Neuronal stem cell (in vitro differentiated cells): ENCODE measurements around the gene CIART.
"Not testable (repeated sequence)": the region's sequence is repeated elsewhere in the genome, so short reads cannot be mapped to it uniquely, and the experiment has no call there.

Source experiments
- DNase-seq: peaks from one replicate; pipeline ENCODE4 v3.0.0-alpha.2; 2013; ENCODE audit warnings: low spot score
- H2AFZ ChIP-seq: one replicate; pipeline ENCODE4 v1.6.1; 2013; ENCODE audit warnings: mild to moderate bottlenecking, low read length, inconsistent platforms
- H2AK5ac ChIP-seq: 2 replicates; pipeline ENCODE4 v1.6.1; 2013; ENCODE audit warnings: low read depth, mild to moderate bottlenecking, inconsistent platforms, low read length, moderate library complexity, mixed read lengths
- H2BK120ac ChIP-seq: 2 replicates; pipeline ENCODE4 v1.6.1; 2013; ENCODE audit warnings: low read depth, mild to moderate bottlenecking, inconsistent platforms, low read length, moderate library complexity, mixed read lengths
- H2BK12ac ChIP-seq: one replicate; pipeline ENCODE4 v1.6.1; 2013; ENCODE audit warnings: low read length, inconsistent platforms
- H2BK15ac ChIP-seq: 2 replicates; pipeline ENCODE4 v1.6.1; 2013; ENCODE audit warnings: mild to moderate bottlenecking, low read length, inconsistent platforms, mixed read lengths
- H2BK5ac ChIP-seq: one replicate; pipeline ENCODE4 v1.6.1; 2013; ENCODE audit warnings: inconsistent platforms, mild to moderate bottlenecking, low read length, moderate library complexity
- H3K14ac ChIP-seq: one replicate; pipeline ENCODE4 v1.6.1; 2013; ENCODE audit warnings: low read length, inconsistent platforms
- H3K18ac ChIP-seq: 2 replicates; pipeline ENCODE4 v1.6.1; 2013; ENCODE audit warnings: low read length, inconsistent platforms
- H3K23ac ChIP-seq: 2 replicates; pipeline ENCODE4 v1.6.1; 2013; ENCODE audit warnings: low read depth, mild to moderate bottlenecking, mixed read lengths, low read length, inconsistent platforms; ENCODE audit not compliant: poor library complexity
- H3K27ac ChIP-seq: replicated peaks from 3 replicates; pipeline ENCODE4 v1.5.1; 2013; ENCODE audit warnings: low read length, inconsistent platforms
- H3K27me3 ChIP-seq, 3 experiments: 2 replicates each; pipeline ENCODE4 v1.6.1; 2013; ENCODE audit warnings: low read length in 3 of 3, mild to moderate bottlenecking in 2 of 3, inconsistent platforms in 1 of 3, low read depth in 1 of 3, mixed read lengths in 1 of 3, moderate library complexity in 1 of 3; ENCODE audit not compliant: control insufficient read depth in 3 of 3, insufficient read depth in 3 of 3
- H3K36me3 ChIP-seq, 2 donors: replicated peaks in 1 of 2; 2 replicates each; pipeline ENCODE4 v1.6.1; 2013; ENCODE audit warnings: low read length in 2 of 2; ENCODE audit not compliant: control insufficient read depth in 2 of 2, insufficient read depth in 2 of 2
- H3K4ac ChIP-seq: 2 replicates; pipeline ENCODE4 v1.6.1; 2013; ENCODE audit warnings: inconsistent platforms, mild to moderate bottlenecking, low read length, moderate library complexity
- H3K4me1 ChIP-seq, 2 donors: 1 replicate in 1 of 2; 2 replicates in 1 of 2; pipeline ENCODE4 v1.6.1; 2013; ENCODE audit warnings: low read length in 2 of 2, low read depth in 1 of 2; ENCODE audit not compliant: control insufficient read depth in 2 of 2, insufficient read depth in 1 of 2
- H3K4me2 ChIP-seq: one replicate; pipeline ENCODE4 v1.6.1; 2013; ENCODE audit warnings: mild to moderate bottlenecking, low read length, inconsistent platforms; ENCODE audit not compliant: insufficient read depth, poor library complexity, severe bottlenecking
- H3K4me3 ChIP-seq, 2 donors: 2 replicates each; pipeline ENCODE4 v1.5.1; 2013; ENCODE audit warnings: low read length in 2 of 2, mild to moderate bottlenecking in 2 of 2, inconsistent platforms in 1 of 2, moderate library complexity in 1 of 2
- H3K79me1 ChIP-seq: one replicate; pipeline ENCODE4 v1.6.1; 2013; ENCODE audit warnings: low read depth, mild to moderate bottlenecking, inconsistent platforms, low read length, moderate library complexity
- H3K9ac ChIP-seq: one replicate; pipeline ENCODE4 v1.6.1; 2013; ENCODE audit warnings: mild to moderate bottlenecking, low read depth, low read length, inconsistent platforms; ENCODE audit not compliant: poor library complexity
- H3K9me3 ChIP-seq, 2 donors: replicated peaks in 1 of 2; 2 replicates each; pipeline versions ENCODE3 to v1.6.1; 2013; ENCODE audit warnings: low read length in 2 of 2, mild to moderate bottlenecking in 2 of 2, inconsistent platforms in 1 of 2, low read depth in 1 of 2, mixed read lengths in 1 of 2, moderate library complexity in 1 of 2; ENCODE audit not compliant: control insufficient read depth in 2 of 2, insufficient read depth in 1 of 2
- H4K8ac ChIP-seq: one replicate; pipeline ENCODE4 v1.6.1; 2013; ENCODE audit warnings: low read depth, mild to moderate bottlenecking, inconsistent platforms, low read length, moderate library complexity
- H4K91ac ChIP-seq: one replicate; pipeline ENCODE4 v1.6.1; 2013; ENCODE audit warnings: low read length, low read depth, mild to moderate bottlenecking, inconsistent platforms; ENCODE audit not compliant: poor library complexity
- WGBS, 2 donors: extraction: QIAGEN DNeasy Blood & Tissue Kit; methylation state at CpG; one replicate each; pipeline ENCODE4 v1.1.7; 2013; ENCODE audit warnings: missing lambda C conversion rate in 2 of 2, mixed read lengths in 1 of 2; ENCODE audit not compliant: insufficient read length in 2 of 2, insufficient replicate concordance in 1 of 2; ENCODE audit errors: extremely low coverage in 2 of 2; 5-methylcytosine and 5-hydroxymethylcytosine counted together

Gene CIART

DNA sequence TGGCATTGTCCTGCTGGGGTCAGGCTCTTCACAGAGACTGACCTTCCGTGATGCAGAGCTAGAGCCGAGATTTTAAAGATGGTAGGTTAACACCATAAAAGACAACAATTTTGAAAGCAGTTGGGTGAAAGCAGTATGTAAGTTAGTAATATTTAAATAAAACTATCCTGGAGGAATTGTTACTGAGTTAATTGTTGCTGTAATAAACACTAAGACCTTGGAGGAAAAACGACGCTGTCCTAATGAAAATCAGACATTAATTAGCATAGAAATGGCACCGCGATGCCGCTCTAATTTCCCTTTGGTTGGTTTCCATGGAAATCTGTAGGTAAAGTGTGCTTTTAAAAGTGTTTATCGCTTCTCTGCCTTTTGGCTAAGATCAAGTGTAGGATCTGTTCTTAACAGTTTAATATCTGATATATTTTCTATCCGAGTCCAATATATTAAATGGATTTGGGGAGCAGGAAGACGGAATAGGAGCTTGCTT lies 45.7 kb upstream of the CIART start:
- Histone ChIP-seq H2BK15ac (no peak overlapping the region), H4K8ac (no peak overlapping the region), H3K4me3 (peak overlapping the region; percentile 75 to 79), H2BK5ac (no peak overlapping the region), H3K18ac (peak overlapping the region; percentile 44), H2AK5ac (no peak overlapping the region), H3K27ac (peak overlapping the region; percentile 90), H2BK12ac (no peak overlapping the region), H3K27me3 (no peaks in the 10 kb centered on the region), H3K9me3 (no peaks in the 10 kb centered on the region), H4K91ac (no peak overlapping the region), H3K36me3 (peaks cover under 1 to 7% of the 10 kb centered on the region in 2 donors), H3K4ac (no peak overlapping the region), H3K14ac (no peak overlapping the region), H3K79me1 (peaks cover 4% of the 10 kb centered on the region), H3K9ac (no peak overlapping the region), H2BK120ac (no peak overlapping the region), H2AFZ (peak overlapping the region; percentile 74), H3K23ac (no peak overlapping the region), H3K4me2 (peak overlapping the region; percentile 50), H3K4me1 (peaks cover 1 to 7% of the 10 kb centered on the region in 2 donors)
- WGBS, 2 donors: no CpG with 5 or more reads among the region's 10 CpGs
- DNase-seq: no peak

- DNase-seq, H3K79me1 ChIP-seq, H3K36me3 ChIP-seq, H4K91ac ChIP-seq, H3K9ac ChIP-seq, H3K14ac ChIP-seq, H3K27me3 ChIP-seq, H3K4me1 ChIP-seq, H3K4ac ChIP-seq, H3K23ac ChIP-seq, H2BK15ac ChIP-seq, H3K4me2 ChIP-seq, H3K9me3 ChIP-seq, H4K8ac ChIP-seq, H2BK12ac ChIP-seq, H2BK5ac ChIP-seq, H2BK120ac ChIP-seq, H2AK5ac ChIP-seq, H3K18ac ChIP-seq: not testable (repeated sequence)
- peak overlapping the region in 1 of 2 donors; percentile 75 for H3K4me3 ChIP-seq
- no CpG with 5 or more reads among the region's 13 CpGs for WGBS, 2 donors
- H2AFZ ChIP-seq: peak overlapping the region; percentile 74
- peak overlapping the region; percentile 90 for H3K27ac ChIP-seq
Measured at GRCh38 chr1:150237176-150237575, 45.2 kb upstream of the CIART start.

DNA sequence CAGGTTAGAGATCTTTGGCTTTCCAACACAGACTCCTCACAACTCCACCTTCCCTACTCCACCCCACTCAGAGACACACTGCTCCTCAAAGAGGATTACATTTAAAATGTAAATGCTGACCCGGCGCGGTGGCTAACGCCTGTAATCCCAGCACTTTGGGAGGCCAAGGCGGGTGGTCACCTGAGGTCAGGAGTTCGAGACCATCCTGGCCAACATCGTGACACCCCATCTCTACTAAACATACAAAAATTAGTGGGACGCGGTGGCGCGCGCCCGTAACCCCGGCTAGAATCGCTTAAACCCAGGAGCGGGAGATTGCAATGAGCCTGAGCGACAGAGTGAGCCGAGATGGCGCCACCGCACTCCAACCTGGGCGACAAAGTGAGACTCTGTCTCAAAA lies 44.6 kb upstream of the CIART start:
- H3K27ac ChIP-seq: no peak overlapping the region
- no peak overlapping the region for H3K4me3 ChIP-seq
- no peak overlapping the region for H2AFZ ChIP-seq
- no peak overlapping the region for H3K14ac ChIP-seq
- no peak for DNase-seq
- H3K18ac ChIP-seq: no peak overlapping the region
- H3K23ac ChIP-seq: no peak overlapping the region
- no CpG with 5 or more reads among the region's 21 CpGs for WGBS, 2 donors
- no peak overlapping the region for H4K91ac ChIP-seq
- H2BK5ac ChIP-seq: no peak overlapping the region
- H3K9ac ChIP-seq: no peak overlapping the region
- no peak overlapping the region for H4K8ac ChIP-seq
- H3K9me3 ChIP-seq: no peaks in the 10 kb centered on the region
- peaks cover 1 to 7% of the 10 kb centered on the region in 2 donors for H3K4me1 ChIP-seq
- no peaks in the 10 kb centered on the region for H3K27me3 ChIP-seq
- no peak overlapping the region for H2AK5ac ChIP-seq
- H2BK12ac ChIP-seq: no peak overlapping the region
- no peak overlapping the region for H2BK15ac ChIP-seq
- no peak overlapping the region for H3K4ac ChIP-seq
- peaks cover 2% of the 10 kb centered on the region for H3K79me1 ChIP-seq
- H3K4me2 ChIP-seq: no peak overlapping the region
- peaks cover 0 to 2% of the 10 kb centered on the region in 2 donors for H3K36me3 ChIP-seq
- H2BK120ac ChIP-seq: no peak overlapping the region

GRCh38 chr1:150243003-150243402 lies 39.4 kb upstream of the CIART start:
- Histone ChIP-seq H3K23ac (no peak overlapping the region), H3K4ac (no peak overlapping the region), H2AK5ac (no peak overlapping the region), H3K4me1 (no peaks in the 10 kb centered on the region), H2AFZ (peak overlapping the region; percentile 67), H4K8ac (no peak overlapping the region), H4K91ac (no peak overlapping the region), H3K27ac (no peak overlapping the region), H2BK15ac (peak overlapping the region; percentile 37), H3K14ac (no peak overlapping the region), H3K18ac (no peak overlapping the region), H3K9ac (no peak overlapping the region), H3K4me3 (no peak overlapping the region), H3K9me3 (no peaks in the 10 kb centered on the region), H3K27me3 (no peaks in the 10 kb centered on the region), H3K36me3 (no peaks in the 10 kb centered on the region), H2BK120ac (no peak overlapping the region), H2BK5ac (no peak overlapping the region), H3K4me2 (no peak overlapping the region), H2BK12ac (no peak overlapping the region), H3K79me1 (no peaks in the 10 kb centered on the region)
- WGBS, 2 donors: no CpG with 5 or more reads among the region's 3 CpGs
- no peak for DNase-seq
